GM23338 (cell line): ENCODE data around the gene LCP2. TPM values are rescaled to one million over a fixed set of nuclear protein-coding genes. Genes with fewer than 3 reads are reported as not detected.

Experiments
- ATAC-seq: fragments of 200-7000 bp; cut with Tn5 transposase; 3 replicates; pipeline ENCODE4 v1.9.1; 2020
- DNase-seq: peaks from one replicate; pipeline ENCODE4 v3.0.0-alpha.2; 2015; ENCODE audit warnings: low spot score
- H2AFZ ChIP-seq: fragments of 200-600 bp; sonication (generic); 2 replicates; pipeline ENCODE4 v1.8.0; 2016; ENCODE audit warnings: antibody characterized with exemption, mild to moderate bottlenecking, moderate library complexity
- H3F3A ChIP-seq: fragments of 200-600 bp; sonication (generic); replicated peaks from 2 replicates; pipeline ENCODE4 v1.8.0; 2017; ENCODE audit warnings: antibody characterized with exemption, mixed run types, low read depth
- H3K27ac ChIP-seq: fragments of 200-600 bp; sonication (generic); 2 replicates; pipeline ENCODE4 v1.6.1; 2016; ENCODE audit warnings: low read depth
- H3K27me3 ChIP-seq: fragments of 200-600 bp; sonication (generic); 2 replicates; pipeline ENCODE4 v1.8.0; 2016; ENCODE audit warnings: mild to moderate bottlenecking, mixed run types, moderate library complexity; ENCODE audit not compliant: insufficient read depth
- H3K36me3 ChIP-seq: fragments of 200-600 bp; sonication (generic); 2 replicates; pipeline ENCODE4 v1.8.0; 2016; ENCODE audit warnings: mild to moderate bottlenecking; ENCODE audit not compliant: insufficient read depth
- H3K4me1 ChIP-seq: fragments of 200-600 bp; sonication (generic); 2 replicates; pipeline ENCODE4 v1.8.0; 2016; ENCODE audit warnings: mild to moderate bottlenecking, moderate library complexity; ENCODE audit not compliant: insufficient read depth
- H3K4me2 ChIP-seq: fragments of 200-600 bp; sonication (generic); 2 replicates; pipeline ENCODE4 v1.7.1; 2017; ENCODE audit warnings: mixed run types
- H3K4me3 ChIP-seq: fragments of 200-600 bp; sonication (generic); 2 replicates; pipeline ENCODE4 v1.6.1; 2016; ENCODE audit warnings: mixed run types
- H3K79me2 ChIP-seq: fragments of 200-600 bp; sonication (generic); replicated peaks from 2 replicates; pipeline ENCODE4 v1.8.0; 2017; ENCODE audit warnings: mild to moderate bottlenecking; ENCODE audit not compliant: insufficient read depth
- H3K9me2 ChIP-seq: fragments of 200-600 bp; sonication (generic); 2 replicates; pipeline ENCODE4 v1.8.0; 2017; ENCODE audit not compliant: insufficient read depth
- H4K20me1 ChIP-seq: fragments of 200-600 bp; sonication (generic); replicated peaks from 2 replicates; pipeline ENCODE4 v1.8.0; 2017; ENCODE audit warnings: mild to moderate bottlenecking; ENCODE audit not compliant: insufficient read depth
- H3K27ac Mint-ChIP-seq: 2 replicates; pipeline ENCODE4 v1.8.0; 2020; ENCODE audit warnings: inconsistent platforms, mild to moderate bottlenecking, moderate library complexity, mixed read lengths
- H3K27me3 Mint-ChIP-seq: 3 replicates; pipeline ENCODE4 v1.8.0; 2022; ENCODE audit warnings: low read depth, mild to moderate bottlenecking, moderate library complexity, mixed read lengths, inconsistent platforms; ENCODE audit not compliant: insufficient read depth, poor library complexity
- H3K36me3 Mint-ChIP-seq: 3 replicates; pipeline ENCODE4 v1.8.0; 2021; ENCODE audit warnings: low read depth, mild to moderate bottlenecking, inconsistent platforms, moderate library complexity, mixed read lengths
- H3K4me1 Mint-ChIP-seq: 3 replicates; pipeline ENCODE4 v1.8.0; 2020; ENCODE audit warnings: mild to moderate bottlenecking, inconsistent platforms, mixed read lengths
- H3K4me3 Mint-ChIP-seq: 3 replicates; pipeline ENCODE4 v1.8.0; 2021; ENCODE audit warnings: moderate library complexity, mild to moderate bottlenecking, inconsistent platforms, mixed read lengths
- H3K9me3 Mint-ChIP-seq: 3 replicates; pipeline ENCODE4 v1.8.0; 2020; ENCODE audit warnings: moderate library complexity, mild to moderate bottlenecking, inconsistent platforms, mixed read lengths
- CREB1 ChIP-seq: fragments of 250-450 bp; sonication (Bioruptor Pico); IDR thresholded peaks from 2 replicates; pipeline ENCODE4 v1.5.0; 2020; ENCODE audit warnings: low read depth, mild to moderate bottlenecking, moderate library complexity
- EZH2 ChIP-seq: fragments of 200-600 bp; sonication (generic); IDR thresholded peaks from one replicate; pipeline ENCODE4 v1.8.0; 2017; ENCODE audit warnings: antibody characterized with exemption, mild to moderate bottlenecking, low read depth; ENCODE audit not compliant: unreplicated experiment
- EZH2phosphoT487 ChIP-seq: fragments of 200-600 bp; sonication (generic); IDR thresholded peaks from one replicate; pipeline ENCODE4 v1.8.1; 2018; ENCODE audit warnings: antibody characterized with exemption; ENCODE audit not compliant: unreplicated experiment
- JUNB ChIP-seq: IDR thresholded peaks from one replicate; pipeline ENCODE4 v1.6.1; 2016; ENCODE audit warnings: antibody characterized with exemption; ENCODE audit not compliant: unreplicated experiment
- NANOG ChIP-seq: IDR thresholded peaks from 2 replicates; pipeline ENCODE4 v1.6.1; 2016; ENCODE audit warnings: antibody characterized with exemption, borderline replicate concordance
- POLR2AphosphoS5 ChIP-seq: IDR thresholded peaks from 2 replicates; pipeline ENCODE4 v1.6.1; 2016; ENCODE audit warnings: antibody characterized with exemption, low read depth
- REST ChIP-seq: IDR thresholded peaks from one replicate; pipeline ENCODE4 v1.6.1; 2018; ENCODE audit warnings: antibody characterized with exemption; ENCODE audit not compliant: unreplicated experiment
- STAT1 ChIP-seq: IDR thresholded peaks from one replicate; pipeline ENCODE4 v1.6.1; 2016; ENCODE audit warnings: antibody characterized with exemption; ENCODE audit not compliant: unreplicated experiment
- ZNF114 ChIP-seq: fragments of 250-450 bp; sonication (Bioruptor Pico); IDR thresholded peaks from 2 replicates; pipeline ENCODE4 v1.5.0; 2020; ENCODE audit warnings: mild to moderate bottlenecking, moderate library complexity
- ZNF331 ChIP-seq: fragments of 250-450 bp; sonication (Bioruptor Pico); IDR thresholded peaks from 2 replicates; pipeline ENCODE4 v1.5.0; 2020; ENCODE audit warnings: low read depth, mild to moderate bottlenecking, moderate library complexity
- polyA plus RNA-seq: library from polyadenylated mRNA; unstranded; fragments of >200 nt; fragmentation: Nextera tagmentation; extraction: Ambion mirVana; gene quantifications from 2 replicates; pipeline ENCODE4 v1.2.1, GENCODE V29; 2016
- total RNA-seq: library from RNA; depleted of rRNA; stranded (reverse); fragments of >200 nt; shearing (Covaris generic); gene quantifications from 2 replicates; pipeline ENCODE4 v1.2.3, GENCODE V29; 2014
- TF ChIP-seq, protein P1 (sequence below), 2 experiments: fragments of 200-600 bp in 1 of 2; sonication (generic) in 1 of 2; conservative IDR thresholded peaks; 2 replicates each; pipeline versions ENCODE4 v1.5.1 to v1.6.1; 2016 to 2017; ENCODE audit warnings: antibody characterized with exemption in 2 of 2, low read depth in 2 of 2, mild to moderate bottlenecking in 2 of 2, moderate library complexity in 1 of 2
- TF ChIP-seq, protein P2 (sequence below): fragments of 250-450 bp; sonication (Bioruptor Pico); IDR thresholded peaks from 2 replicates; pipeline ENCODE4 v1.5.0; 2020; ENCODE audit warnings: mild to moderate bottlenecking, moderate library complexity
- TF ChIP-seq, protein P3 (sequence below): IDR thresholded peaks from 2 replicates; pipeline ENCODE4 v1.6.1; 2016; ENCODE audit warnings: antibody characterized with exemption

Gene LCP2
- total and polyA plus RNA-seq, 2 experiments from 2014 or later: 0.26 to 0.38 TPM

DNA sequence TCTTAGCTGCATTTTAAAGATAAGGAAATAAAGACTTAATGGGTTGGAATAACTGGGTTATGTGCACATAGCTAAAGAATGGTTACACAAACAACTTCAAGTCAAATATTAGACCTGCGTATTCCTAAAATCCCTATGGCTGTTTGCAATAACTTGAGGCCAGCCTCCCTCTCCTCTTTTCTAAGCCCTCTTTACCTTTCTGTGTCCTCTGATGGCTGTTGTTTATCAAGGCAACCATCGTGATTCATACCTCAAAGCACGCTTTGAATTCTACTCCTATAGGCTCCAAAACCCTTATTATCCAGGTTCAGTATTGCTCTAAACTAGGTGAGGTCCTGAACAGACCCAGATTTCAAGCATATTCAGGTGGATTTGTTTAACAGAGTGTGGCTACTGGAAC, 45.6 kb upstream of the LCP2 start:
- H3K27me3 Mint-ChIP-seq: peaks cover 4% of the 10 kb centered on the region
- H3K4me1 ChIP-seq: peaks cover 16% of the 10 kb centered on the region
- peaks cover 9% of the 10 kb centered on the region; the same call in 2 of the 3 replicates for H3K36me3 Mint-ChIP-seq
- ATAC-seq (no peak), DNase-seq (no peak)
- TF ChIP-seq, protein P1, sequence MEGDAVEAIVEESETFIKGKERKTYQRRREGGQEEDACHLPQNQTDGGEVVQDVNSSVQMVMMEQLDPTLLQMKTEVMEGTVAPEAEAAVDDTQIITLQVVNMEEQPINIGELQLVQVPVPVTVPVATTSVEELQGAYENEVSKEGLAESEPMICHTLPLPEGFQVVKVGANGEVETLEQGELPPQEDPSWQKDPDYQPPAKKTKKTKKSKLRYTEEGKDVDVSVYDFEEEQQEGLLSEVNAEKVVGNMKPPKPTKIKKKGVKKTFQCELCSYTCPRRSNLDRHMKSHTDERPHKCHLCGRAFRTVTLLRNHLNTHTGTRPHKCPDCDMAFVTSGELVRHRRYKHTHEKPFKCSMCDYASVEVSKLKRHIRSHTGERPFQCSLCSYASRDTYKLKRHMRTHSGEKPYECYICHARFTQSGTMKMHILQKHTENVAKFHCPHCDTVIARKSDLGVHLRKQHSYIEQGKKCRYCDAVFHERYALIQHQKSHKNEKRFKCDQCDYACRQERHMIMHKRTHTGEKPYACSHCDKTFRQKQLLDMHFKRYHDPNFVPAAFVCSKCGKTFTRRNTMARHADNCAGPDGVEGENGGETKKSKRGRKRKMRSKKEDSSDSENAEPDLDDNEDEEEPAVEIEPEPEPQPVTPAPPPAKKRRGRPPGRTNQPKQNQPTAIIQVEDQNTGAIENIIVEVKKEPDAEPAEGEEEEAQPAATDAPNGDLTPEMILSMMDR (conservative IDR thresholded peaks at IDR 0.05; ENCODE audit: low read depth in 2 of 2): no peak
- TF ChIP-seq EZH2phosphoT487 (no peak), POLR2AphosphoS5 (no peak), NANOG (no peak), JUNB (no peak), CREB1 (CRISPR knock-in tag) (no peak), ZNF331 (CRISPR knock-in tag) (no peak), STAT1 (no peak), ZNF114 (CRISPR knock-in tag) (no peak), EZH2 (no peak), REST (no peak)
- TF ChIP-seq, protein P2, sequence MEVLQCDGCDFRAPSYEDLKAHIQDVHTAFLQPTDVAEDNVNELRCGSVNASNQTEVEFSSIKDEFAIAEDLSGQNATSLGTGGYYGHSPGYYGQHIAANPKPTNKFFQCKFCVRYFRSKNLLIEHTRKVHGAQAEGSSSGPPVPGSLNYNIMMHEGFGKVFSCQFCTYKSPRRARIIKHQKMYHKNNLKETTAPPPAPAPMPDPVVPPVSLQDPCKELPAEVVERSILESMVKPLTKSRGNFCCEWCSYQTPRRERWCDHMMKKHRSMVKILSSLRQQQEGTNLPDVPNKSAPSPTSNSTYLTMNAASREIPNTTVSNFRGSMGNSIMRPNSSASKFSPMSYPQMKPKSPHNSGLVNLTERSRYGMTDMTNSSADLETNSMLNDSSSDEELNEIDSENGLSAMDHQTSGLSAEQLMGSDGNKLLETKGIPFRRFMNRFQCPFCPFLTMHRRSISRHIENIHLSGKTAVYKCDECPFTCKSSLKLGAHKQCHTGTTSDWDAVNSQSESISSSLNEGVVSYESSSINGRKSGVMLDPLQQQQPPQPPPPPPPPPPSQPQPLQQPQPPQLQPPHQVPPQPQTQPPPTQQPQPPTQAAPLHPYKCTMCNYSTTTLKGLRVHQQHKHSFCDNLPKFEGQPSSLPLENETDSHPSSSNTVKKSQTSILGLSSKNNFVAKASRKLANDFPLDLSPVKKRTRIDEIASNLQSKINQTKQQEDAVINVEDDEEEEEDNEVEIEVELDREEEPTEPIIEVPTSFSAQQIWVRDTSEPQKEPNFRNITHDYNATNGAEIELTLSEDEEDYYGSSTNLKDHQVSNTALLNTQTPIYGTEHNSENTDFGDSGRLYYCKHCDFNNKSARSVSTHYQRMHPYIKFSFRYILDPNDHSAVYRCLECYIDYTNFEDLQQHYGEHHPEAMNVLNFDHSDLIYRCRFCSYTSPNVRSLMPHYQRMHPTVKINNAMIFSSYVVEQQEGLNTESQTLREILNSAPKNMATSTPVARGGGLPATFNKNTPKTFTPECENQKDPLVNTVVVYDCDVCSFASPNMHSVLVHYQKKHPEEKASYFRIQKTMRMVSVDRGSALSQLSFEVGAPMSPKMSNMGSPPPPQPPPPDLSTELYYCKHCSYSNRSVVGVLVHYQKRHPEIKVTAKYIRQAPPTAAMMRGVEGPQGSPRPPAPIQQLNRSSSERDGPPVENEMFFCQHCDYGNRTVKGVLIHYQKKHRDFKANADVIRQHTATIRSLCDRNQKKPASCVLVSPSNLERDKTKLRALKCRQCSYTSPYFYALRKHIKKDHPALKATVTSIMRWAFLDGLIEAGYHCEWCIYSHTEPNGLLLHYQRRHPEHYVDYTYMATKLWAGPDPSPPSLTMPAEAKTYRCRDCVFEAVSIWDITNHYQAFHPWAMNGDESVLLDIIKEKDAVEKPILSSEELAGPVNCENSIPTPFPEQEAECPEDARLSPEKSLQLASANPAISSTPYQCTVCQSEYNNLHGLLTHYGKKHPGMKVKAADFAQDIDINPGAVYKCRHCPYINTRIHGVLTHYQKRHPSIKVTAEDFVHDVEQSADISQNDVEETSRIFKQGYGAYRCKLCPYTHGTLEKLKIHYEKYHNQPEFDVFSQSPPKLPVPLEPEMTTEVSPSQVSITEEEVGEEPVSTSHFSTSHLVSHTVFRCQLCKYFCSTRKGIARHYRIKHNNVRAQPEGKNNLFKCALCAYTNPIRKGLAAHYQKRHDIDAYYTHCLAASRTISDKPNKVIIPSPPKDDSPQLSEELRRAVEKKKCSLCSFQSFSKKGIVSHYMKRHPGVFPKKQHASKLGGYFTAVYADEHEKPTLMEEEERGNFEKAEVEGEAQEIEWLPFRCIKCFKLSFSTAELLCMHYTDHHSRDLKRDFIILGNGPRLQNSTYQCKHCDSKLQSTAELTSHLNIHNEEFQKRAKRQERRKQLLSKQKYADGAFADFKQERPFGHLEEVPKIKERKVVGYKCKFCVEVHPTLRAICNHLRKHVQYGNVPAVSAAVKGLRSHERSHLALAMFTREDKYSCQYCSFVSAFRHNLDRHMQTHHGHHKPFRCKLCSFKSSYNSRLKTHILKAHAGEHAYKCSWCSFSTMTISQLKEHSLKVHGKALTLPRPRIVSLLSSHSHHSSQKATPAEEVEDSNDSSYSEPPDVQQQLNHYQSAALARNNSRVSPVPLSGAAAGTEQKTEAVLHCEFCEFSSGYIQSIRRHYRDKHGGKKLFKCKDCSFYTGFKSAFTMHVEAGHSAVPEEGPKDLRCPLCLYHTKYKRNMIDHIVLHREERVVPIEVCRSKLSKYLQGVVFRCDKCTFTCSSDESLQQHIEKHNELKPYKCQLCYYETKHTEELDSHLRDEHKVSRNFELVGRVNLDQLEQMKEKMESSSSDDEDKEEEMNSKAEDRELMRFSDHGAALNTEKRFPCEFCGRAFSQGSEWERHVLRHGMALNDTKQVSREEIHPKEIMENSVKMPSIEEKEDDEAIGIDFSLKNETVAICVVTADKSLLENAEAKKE (CRISPR knock-in tag): no peak
- TF ChIP-seq, protein P3, sequence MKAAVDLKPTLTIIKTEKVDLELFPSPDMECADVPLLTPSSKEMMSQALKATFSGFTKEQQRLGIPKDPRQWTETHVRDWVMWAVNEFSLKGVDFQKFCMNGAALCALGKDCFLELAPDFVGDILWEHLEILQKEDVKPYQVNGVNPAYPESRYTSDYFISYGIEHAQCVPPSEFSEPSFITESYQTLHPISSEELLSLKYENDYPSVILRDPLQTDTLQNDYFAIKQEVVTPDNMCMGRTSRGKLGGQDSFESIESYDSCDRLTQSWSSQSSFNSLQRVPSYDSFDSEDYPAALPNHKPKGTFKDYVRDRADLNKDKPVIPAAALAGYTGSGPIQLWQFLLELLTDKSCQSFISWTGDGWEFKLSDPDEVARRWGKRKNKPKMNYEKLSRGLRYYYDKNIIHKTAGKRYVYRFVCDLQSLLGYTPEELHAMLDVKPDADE: no peak
- H3K4me3 ChIP-seq: no peak overlapping the region
- H3K27me3 ChIP-seq: no peaks in the 10 kb centered on the region
- H4K20me1 ChIP-seq: no peaks in the 10 kb centered on the region
- no peak overlapping the region for H3K27ac ChIP-seq
- no peak overlapping the region for H3K4me2 ChIP-seq
- no peak overlapping the region for H2AFZ ChIP-seq
- no peak overlapping the region for H3K27ac Mint-ChIP-seq
- peaks cover 28% of the 10 kb centered on the region for H3K9me3 Mint-ChIP-seq
- no peaks in the 10 kb centered on the region for H3K79me2 ChIP-seq
- no peak overlapping the region for H3K4me3 Mint-ChIP-seq
- no peaks in the 10 kb centered on the region for H3F3A ChIP-seq
- H3K4me1 Mint-ChIP-seq: peaks cover 28% of the 10 kb centered on the region
- no peaks in the 10 kb centered on the region; the same call in 1 of the 2 replicates for H3K36me3 ChIP-seq
- 0 out of 2 replicates have a peak, but pooled peaks cover 3% of the 10 kb centered on the region for H3K9me2 ChIP-seq
